Heart left ventricle (tissue), 16 donors: Measurements from ENCODE around the gene TBC1D4. TPM values are rescaled to one million over a fixed set of nuclear protein-coding genes. Genes with fewer than 3 reads are reported as not detected.
A peak's percentile ranks its signal among the peaks of the same experiment; 100 is the strongest.

Source experiments
- ATAC-seq, 4 donors: fragments of 200-7000 bp; cut with Tn5 transposase; one replicate each; pipeline ENCODE4 v1.9.1; 2020 to 2022; ENCODE audit warnings: moderate library complexity in 4 of 4, mild to moderate bottlenecking in 3 of 4, moderate number of reproducible peaks in 1 of 4
- DNase-seq, 5 donors: peaks; one replicate each; pipeline ENCODE4 v3.0.0-alpha.2; 2020
- H3K27ac ChIP-seq, 12 donors: fragments of 200-600 bp; sonication (generic) in 4 of 12; one replicate each; pipeline versions ENCODE4 v1.5.0 to v1.8.0; 2016 to 2022; ENCODE audit warnings: mild to moderate bottlenecking in 2 of 12
- H3K27me3 ChIP-seq, 9 donors: fragments of 200-600 bp; sonication (generic) in 2 of 9; one replicate each; pipeline versions ENCODE4 v1.5.1 to v1.8.0; 2016 to 2022; ENCODE audit warnings: mild to moderate bottlenecking in 3 of 9
- H3K36me3 ChIP-seq, 9 donors: fragments of 200-600 bp; sonication (generic) in 2 of 9; one replicate each; pipeline versions ENCODE4 v1.5.0 to v1.8.0; 2018 to 2022; ENCODE audit warnings: mild to moderate bottlenecking in 2 of 9
- H3K4me1 ChIP-seq, 12 donors: fragments of 200-600 bp; sonication (generic) in 4 of 12; one replicate each; pipeline versions ENCODE4 v1.5.0 to v1.8.0; 2016 to 2022; ENCODE audit warnings: mild to moderate bottlenecking in 3 of 12
- H3K4me3 ChIP-seq, 12 donors: fragments of 200-600 bp; sonication (generic) in 4 of 12; one replicate each; pipeline versions ENCODE4 v1.5.0 to v1.8.0; 2017 to 2022; ENCODE audit warnings: mild to moderate bottlenecking in 9 of 12, moderate library complexity in 4 of 12
- H3K9me3 ChIP-seq, 12 donors: fragments of 200-600 bp; sonication (generic) in 4 of 12; one replicate each; pipeline versions ENCODE4 v1.5.0 to v1.8.0; 2016 to 2022; ENCODE audit warnings: mild to moderate bottlenecking in 1 of 12
- CTCF ChIP-seq, 12 donors: fragments of 200-600 bp; sonication (generic) in 4 of 12; IDR thresholded peaks; one replicate each; pipeline versions ENCODE4 v1.5.0 to v1.8.0; 2018 to 2022; ENCODE audit warnings: antibody characterized with exemption in 12 of 12, mild to moderate bottlenecking in 5 of 12
- POLR2A ChIP-seq, 2 donors: fragments of 450-650 bp; IDR thresholded peaks; one replicate each; pipeline ENCODE4 v1.6.1; 2017; ENCODE audit warnings: antibody characterized with exemption in 2 of 2, mild to moderate bottlenecking in 2 of 2, moderate library complexity in 2 of 2
- WGBS, 4 donors: extraction: QIAGEN DNeasy Blood & Tissue Kit in 2 of 4; methylation state at CpG; one replicate each; pipeline versions ENCODE4 v1.1.5 to v1.1.7; 2013 to 2018; 5-methylcytosine and 5-hydroxymethylcytosine counted together
- intact Hi-C, 10 donors: fragments of 100-400 bp; cut with DNase I; formaldehyde crosslinking; loops; one replicate each; pipeline versions ENCODE4 v1.11.1 to v1.14.2; 2022
- polyA plus RNA-seq, 2 donors: library from polyadenylated mRNA; stranded (reverse); fragments of 200-250 nt; gene quantifications; one replicate each; pipeline ENCODE4 v1.2.3, GENCODE V29; 2013
- total RNA-seq, 9 donors: library from RNA; depleted of rRNA in 2 of 9; stranded (reverse); fragments of >200 nt in 2 of 9; fragmentation: NEBNext Ultra II Directional in 3 of 9; extraction: Animal tissue kit (Norgen Biotek cat#: 25700) in 3 of 9; gene quantifications; one replicate each; pipeline versions ENCODE4 v1.1.0 to v1.2.4, GENCODE V29; 2016 to 2023
- donor health status: ischemic (EF 13 %, LVEDD 7.1; RV severe dilation, severe dysfunction).
- donor health status: healthy with polysubstance abuse.
- donor health status: DM: no; HTN: yes; CAD: no.
- donor health status: DM: no; HTN: no; CAD: no.
- donor health status: ischemic (EF 25% LVEDD 6.9; RV normal size, moderate dysfunction).
- donor health status: ischemic (EF 25% LVEDD 5.7; RV mildly dilated, moderate dysfunction).
- donor health status: healthy.
- donor health status: DM: yes; HTN: yes; CAD: no.
- donor health status: ischemic (EF 35%, LVEDD 5.7; RV mildly dilated, moderate dysfunction).
- donor health status: nonischemic (EF 11% LVEDD 7.7; RV severe dilation, severe dysfunction).
- donor health status: DM: yes; HTN: yes; CAD: no.
- donor health status: PGD.
- donor health status: ischemic (EF 29% LVEDD 5.4; RV normal size, mild dysfunction).
- donor health status: nonischemic (EF 23%, LVEDD 6.1; RV moderate dilation, normal function).

TBC1D4 gene
- total and polyA plus RNA-seq, 11 donors: 26.8 to 158 (median 81.6) TPM

GRCh38 chr13:75357576-75358289 is 124.2 kb downstream of the TBC1D4 start:
- Histone ChIP-seq H3K36me3 (peaks cover 0 to 28% (median 5%) of the 10 kb centered on the region in 9 donors), H3K27me3 (no peaks in the 10 kb centered on the region), H3K4me3 (no peak overlapping the region), H3K27ac (peak overlapping the region in 1 of 12 donors; percentile 3), H3K4me1 (peaks cover 0 to 42% (median 8%) of the 10 kb centered on the region in 12 donors), H3K9me3 (no peaks in the 10 kb centered on the region)
- DNase-seq (peak in 2 of 5 donors; percentile 29 to 43), ATAC-seq (peak in 3 of 4 donors; percentile 34 to 66 (median 58))
- 77 to 81% (median 77%) methylated on average over 6 of the region's 6 CpGs for WGBS, 4 donors
- intact Hi-C loops: no loop called here
- TF ChIP-seq CTCF (IDR thresholded peaks at IDR 0.05): peak; percentile 36 to 71 (median 54)
- no peak for TF ChIP-seq POLR2A (IDR thresholded peaks at IDR 0.05)

- Histone ChIP-seq H3K27ac (no peak overlapping the region), H3K27me3 (no peaks in the 10 kb centered on the region), H3K4me3 (no peak overlapping the region), H3K9me3 (no peaks in the 10 kb centered on the region), H3K4me1 (peaks cover 0 to 39% (median 8%) of the 10 kb centered on the region in 12 donors), H3K36me3 (peaks cover 0 to 34% (median 9%) of the 10 kb centered on the region in 9 donors)
- no peak for ATAC-seq
- TF ChIP-seq CTCF (IDR thresholded peaks at IDR 0.05) (no peak), POLR2A (IDR thresholded peaks at IDR 0.05) (no peak)
- intact Hi-C loops: no loop called here
- DNase-seq: no peak
- WGBS, 4 donors: 76 to 82% (median 78%) methylated on average over 3 of the region's 3 CpGs
These were observed 125.5 kb downstream of the TBC1D4 start for GRCh38 chr13:75356421-75356820.

GRCh38 chr13:75355609-75356008 is 126.4 kb downstream of the TBC1D4 start:
- peaks cover 0 to 34% (median 9%) of the 10 kb centered on the region in 9 donors for H3K36me3 ChIP-seq
- TF ChIP-seq CTCF (IDR thresholded peaks at IDR 0.05): no peak
- no peak for TF ChIP-seq POLR2A (IDR thresholded peaks at IDR 0.05)
- no peak for ATAC-seq

GRCh38 chr13:75353781-75354193 is 128.2 kb downstream of the TBC1D4 start:
- peak; percentile 66 to 83 (median 76) for ATAC-seq
- H3K4me1 ChIP-seq: peaks cover 0 to 39% (median 8%) of the 10 kb centered on the region in 12 donors
- DNase-seq: peak in 3 of 5 donors; percentile 21 to 39 (median 30)
- peaks cover 0 to 35% (median 9%) of the 10 kb centered on the region in 9 donors for H3K36me3 ChIP-seq
- H3K4me3 ChIP-seq: no peak overlapping the region
- TF ChIP-seq POLR2A (IDR thresholded peaks at IDR 0.05) (no peak), CTCF (IDR thresholded peaks at IDR 0.05) (no peak)
- no peaks in the 10 kb centered on the region for H3K9me3 ChIP-seq
- 56 to 65% (median 58%) methylated on average over 6 of the region's 6 CpGs for WGBS, 4 donors
- intact Hi-C loops: no loop called here
- no peaks in the 10 kb centered on the region for H3K27me3 ChIP-seq
- peak overlapping the region in 8 of 12 donors; percentile 7 to 55 (median 44) for H3K27ac ChIP-seq

More at GRCh38 chr13:75355609-75356008, 126.4 kb downstream of the TBC1D4 start:
- no peak for DNase-seq
- no peaks in the 10 kb centered on the region for H3K27me3 ChIP-seq
- intact Hi-C loops: no loop called here
- H3K4me3 ChIP-seq: no peak overlapping the region
- H3K9me3 ChIP-seq: no peaks in the 10 kb centered on the region
- H3K27ac ChIP-seq: no peak overlapping the region
- peaks cover 0 to 39% (median 8%) of the 10 kb centered on the region in 12 donors for H3K4me1 ChIP-seq
